ENCODE data around the gene GPBAR1. TPM values are rescaled to one million over a fixed set of nuclear protein-coding genes. Genes with fewer than 3 reads are reported as not detected.
"Not testable (repeated sequence)": the region's sequence is repeated elsewhere in the genome, so short reads cannot be mapped to it uniquely, and the experiment has no call there.

Gene GPBAR1
- total RNA-seq, 1 experiment from 2014 or later: 0.20 TPM

DNA sequence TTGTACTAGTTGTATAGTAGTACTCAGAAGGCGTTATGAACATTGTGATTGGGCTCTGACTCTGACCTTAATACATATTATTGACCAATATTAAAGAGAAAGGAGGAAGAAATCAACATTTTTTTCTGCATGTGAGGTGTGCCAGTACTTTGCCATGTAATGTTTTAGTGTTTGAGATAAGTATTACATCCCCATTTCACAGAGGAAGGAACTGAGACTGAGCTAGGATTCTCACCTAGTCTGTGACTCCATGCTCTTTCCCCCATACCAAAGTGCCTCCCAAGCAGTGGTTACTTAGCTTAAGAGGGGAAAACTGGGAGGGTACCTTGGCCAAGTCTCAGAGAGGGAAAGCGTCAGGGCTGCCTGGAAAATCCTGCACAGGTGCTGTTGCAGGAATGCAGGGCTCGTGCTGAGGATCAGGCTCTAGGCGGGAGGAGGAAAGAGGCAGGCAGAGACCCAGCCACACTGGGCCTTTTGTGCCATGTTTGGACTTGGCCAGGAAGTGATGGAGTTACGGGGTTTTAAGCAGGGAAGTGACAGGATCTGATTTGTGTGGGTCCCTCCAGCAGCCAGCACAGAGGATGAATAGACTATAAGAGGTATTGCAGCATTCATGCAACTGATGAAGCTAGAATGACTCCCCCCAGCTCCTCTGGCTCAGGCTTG is 11.2 kb downstream of the GPBAR1 start:
- Mint-ChIP-seq H3K27me3 (ENCODE audit: low read depth) (no peaks in the 10 kb centered on the region), H3K4me3 (peak overlapping the region; percentile 84), H3K36me3 (peaks cover 31% of the 10 kb centered on the region), H3K27ac (no peak overlapping the region), H3K4me1 (peaks cover 19% of the 10 kb centered on the region), H3K9me3 (no peaks in the 10 kb centered on the region)
- TF ChIP-seq CREM (CRISPR knock-in tag; IDR thresholded peaks at IDR 0.05): no peak
- no peak for TF ChIP-seq TCF7 (CRISPR knock-in tag; IDR thresholded peaks at IDR 0.05; ENCODE audit: low read depth)
- TF ChIP-seq, protein P1, sequence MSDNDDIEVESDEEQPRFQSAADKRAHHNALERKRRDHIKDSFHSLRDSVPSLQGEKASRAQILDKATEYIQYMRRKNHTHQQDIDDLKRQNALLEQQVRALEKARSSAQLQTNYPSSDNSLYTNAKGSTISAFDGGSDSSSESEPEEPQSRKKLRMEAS (CRISPR knock-in tag; IDR thresholded peaks at IDR 0.05): no peak
- TF ChIP-seq, protein P2, sequence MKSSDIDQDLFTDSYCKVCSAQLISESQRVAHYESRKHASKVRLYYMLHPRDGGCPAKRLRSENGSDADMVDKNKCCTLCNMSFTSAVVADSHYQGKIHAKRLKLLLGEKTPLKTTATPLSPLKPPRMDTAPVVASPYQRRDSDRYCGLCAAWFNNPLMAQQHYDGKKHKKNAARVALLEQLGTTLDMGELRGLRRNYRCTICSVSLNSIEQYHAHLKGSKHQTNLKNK (CRISPR knock-in tag; IDR thresholded peaks at IDR 0.05): no peak
- no peak for TF ChIP-seq NFATC4 (CRISPR knock-in tag; IDR thresholded peaks at IDR 0.05)
- no peak for TF ChIP-seq ZNF416 (CRISPR knock-in tag; IDR thresholded peaks at IDR 0.05)
- TF ChIP-seq ZNF423 (CRISPR knock-in tag; IDR thresholded peaks at IDR 0.05): no peak
- TF ChIP-seq NFYB (CRISPR knock-in tag; conservative IDR thresholded peaks at IDR 0.05; ENCODE audit: low read depth): no peak
- TF ChIP-seq, protein P3, sequence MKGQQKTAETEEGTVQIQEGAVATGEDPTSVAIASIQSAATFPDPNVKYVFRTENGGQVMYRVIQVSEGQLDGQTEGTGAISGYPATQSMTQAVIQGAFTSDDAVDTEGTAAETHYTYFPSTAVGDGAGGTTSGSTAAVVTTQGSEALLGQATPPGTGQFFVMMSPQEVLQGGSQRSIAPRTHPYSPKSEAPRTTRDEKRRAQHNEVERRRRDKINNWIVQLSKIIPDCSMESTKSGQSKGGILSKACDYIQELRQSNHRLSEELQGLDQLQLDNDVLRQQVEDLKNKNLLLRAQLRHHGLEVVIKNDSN (CRISPR knock-in tag; IDR thresholded peaks at IDR 0.05): no peak
- TF ChIP-seq, protein P4, sequence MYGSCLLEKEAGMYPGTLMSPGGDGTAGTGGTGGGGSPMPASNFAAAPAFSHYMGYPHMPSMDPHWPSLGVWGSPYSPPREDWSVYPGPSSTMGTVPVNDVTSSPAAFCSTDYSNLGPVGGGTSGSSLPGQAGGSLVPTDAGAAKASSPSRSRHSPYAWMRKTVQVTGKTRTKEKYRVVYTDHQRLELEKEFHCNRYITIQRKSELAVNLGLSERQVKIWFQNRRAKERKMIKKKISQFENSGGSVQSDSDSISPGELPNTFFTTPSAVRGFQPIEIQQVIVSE (CRISPR knock-in tag; IDR thresholded peaks at IDR 0.05; ENCODE audit: borderline replicate concordance): no peak
- no peak for TF ChIP-seq ZNF219 (CRISPR knock-in tag; IDR thresholded peaks at IDR 0.05; ENCODE audit: borderline replicate concordance)
- no peak for TF ChIP-seq ZNF121 (CRISPR knock-in tag; IDR thresholded peaks at IDR 0.05)
- ATAC-seq (no peak), DNase-seq (ENCODE audit: low spot score) (no peak)
- CTCF ChIA-PET: interaction anchor here (0.9 to 4.4 kb wide), 9 partner anchors 11 to 626 kb away, joined by 3 to 52 read pairs (median 5); partner anchors contain the start of genes CATIP and GPBAR1
- POLR2A ChIA-PET: no interaction called here

DNA sequence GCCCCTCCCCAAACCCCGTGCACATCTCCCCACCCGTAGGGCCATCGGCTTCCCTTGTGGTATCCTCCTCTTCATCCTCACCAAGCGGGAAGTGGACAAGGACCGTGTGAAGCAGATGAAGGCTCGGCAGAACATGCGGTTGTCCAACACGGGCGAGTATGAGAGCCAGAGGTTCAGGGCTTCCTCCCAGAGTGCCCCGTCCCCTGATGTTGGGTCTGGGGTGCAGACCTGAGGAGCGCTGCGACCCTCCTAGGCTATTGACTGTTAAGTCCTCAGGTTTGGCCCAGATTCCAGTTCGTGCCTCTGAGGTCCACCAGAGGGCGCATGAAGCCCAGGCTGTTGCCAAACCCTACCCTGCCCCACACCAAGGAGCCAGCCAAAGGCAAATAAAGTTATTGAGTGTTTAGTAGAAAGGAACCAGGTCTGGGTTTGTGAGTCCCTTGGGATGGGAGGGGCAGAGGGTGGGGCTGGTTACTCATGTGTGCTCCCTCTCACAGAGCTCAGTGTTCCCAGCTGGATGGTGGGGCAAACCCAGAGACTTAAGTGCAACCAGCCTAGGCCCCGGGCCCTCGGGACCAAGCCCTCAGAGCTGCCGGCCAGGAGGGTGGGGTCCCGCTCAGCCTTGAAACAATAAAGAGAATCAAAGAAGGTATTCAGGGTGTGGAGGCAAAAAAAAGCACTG is 11.9 kb downstream of the GPBAR1 start:
- H3K27me3 Mint-ChIP-seq (ENCODE audit: low read depth): no peaks in the 10 kb centered on the region
- peak overlapping the region; percentile 36 for H3K4me3 Mint-ChIP-seq
- CTCF ChIA-PET: interaction anchor here (0.6 to 4.4 kb wide), 18 partner anchors 9 to 1638 kb away, joined by 3 to 52 read pairs (median 4); partner anchors contain the start of genes CATIP, GPBAR1 and TMBIM1
- peaks cover 27% of the 10 kb centered on the region for H3K36me3 Mint-ChIP-seq
- DNase-seq (ENCODE audit: low spot score): peak; percentile 88
- peaks cover 19% of the 10 kb centered on the region for H3K4me1 Mint-ChIP-seq
- TF ChIP-seq, protein P5, sequence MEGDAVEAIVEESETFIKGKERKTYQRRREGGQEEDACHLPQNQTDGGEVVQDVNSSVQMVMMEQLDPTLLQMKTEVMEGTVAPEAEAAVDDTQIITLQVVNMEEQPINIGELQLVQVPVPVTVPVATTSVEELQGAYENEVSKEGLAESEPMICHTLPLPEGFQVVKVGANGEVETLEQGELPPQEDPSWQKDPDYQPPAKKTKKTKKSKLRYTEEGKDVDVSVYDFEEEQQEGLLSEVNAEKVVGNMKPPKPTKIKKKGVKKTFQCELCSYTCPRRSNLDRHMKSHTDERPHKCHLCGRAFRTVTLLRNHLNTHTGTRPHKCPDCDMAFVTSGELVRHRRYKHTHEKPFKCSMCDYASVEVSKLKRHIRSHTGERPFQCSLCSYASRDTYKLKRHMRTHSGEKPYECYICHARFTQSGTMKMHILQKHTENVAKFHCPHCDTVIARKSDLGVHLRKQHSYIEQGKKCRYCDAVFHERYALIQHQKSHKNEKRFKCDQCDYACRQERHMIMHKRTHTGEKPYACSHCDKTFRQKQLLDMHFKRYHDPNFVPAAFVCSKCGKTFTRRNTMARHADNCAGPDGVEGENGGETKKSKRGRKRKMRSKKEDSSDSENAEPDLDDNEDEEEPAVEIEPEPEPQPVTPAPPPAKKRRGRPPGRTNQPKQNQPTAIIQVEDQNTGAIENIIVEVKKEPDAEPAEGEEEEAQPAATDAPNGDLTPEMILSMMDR (IDR thresholded peaks at IDR 0.05): peak; percentile 83
- TF ChIP-seq, protein P6, sequence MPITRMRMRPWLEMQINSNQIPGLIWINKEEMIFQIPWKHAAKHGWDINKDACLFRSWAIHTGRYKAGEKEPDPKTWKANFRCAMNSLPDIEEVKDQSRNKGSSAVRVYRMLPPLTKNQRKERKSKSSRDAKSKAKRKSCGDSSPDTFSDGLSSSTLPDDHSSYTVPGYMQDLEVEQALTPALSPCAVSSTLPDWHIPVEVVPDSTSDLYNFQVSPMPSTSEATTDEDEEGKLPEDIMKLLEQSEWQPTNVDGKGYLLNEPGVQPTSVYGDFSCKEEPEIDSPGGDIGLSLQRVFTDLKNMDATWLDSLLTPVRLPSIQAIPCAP (CRISPR knock-in tag; IDR thresholded peaks at IDR 0.05): no peak
- TF ChIP-seq, protein P7, sequence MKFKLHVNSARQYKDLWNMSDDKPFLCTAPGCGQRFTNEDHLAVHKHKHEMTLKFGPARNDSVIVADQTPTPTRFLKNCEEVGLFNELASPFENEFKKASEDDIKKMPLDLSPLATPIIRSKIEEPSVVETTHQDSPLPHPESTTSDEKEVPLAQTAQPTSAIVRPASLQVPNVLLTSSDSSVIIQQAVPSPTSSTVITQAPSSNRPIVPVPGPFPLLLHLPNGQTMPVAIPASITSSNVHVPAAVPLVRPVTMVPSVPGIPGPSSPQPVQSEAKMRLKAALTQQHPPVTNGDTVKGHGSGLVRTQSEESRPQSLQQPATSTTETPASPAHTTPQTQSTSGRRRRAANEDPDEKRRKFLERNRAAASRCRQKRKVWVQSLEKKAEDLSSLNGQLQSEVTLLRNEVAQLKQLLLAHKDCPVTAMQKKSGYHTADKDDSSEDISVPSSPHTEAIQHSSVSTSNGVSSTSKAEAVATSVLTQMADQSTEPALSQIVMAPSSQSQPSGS (CRISPR knock-in tag; IDR thresholded peaks at IDR 0.05; ENCODE audit: borderline replicate concordance, low read depth): no peak
- TF ChIP-seq GABPB1 (CRISPR knock-in tag; IDR thresholded peaks at IDR 0.05): peak; percentile 46; the same call in 1 of the 2 replicates
- peak; percentile 30 for ATAC-seq
- no peak overlapping the region for H3K27ac Mint-ChIP-seq
- H3K9me3 Mint-ChIP-seq: no peaks in the 10 kb centered on the region
- POLR2A ChIA-PET: no interaction called here

DNA sequence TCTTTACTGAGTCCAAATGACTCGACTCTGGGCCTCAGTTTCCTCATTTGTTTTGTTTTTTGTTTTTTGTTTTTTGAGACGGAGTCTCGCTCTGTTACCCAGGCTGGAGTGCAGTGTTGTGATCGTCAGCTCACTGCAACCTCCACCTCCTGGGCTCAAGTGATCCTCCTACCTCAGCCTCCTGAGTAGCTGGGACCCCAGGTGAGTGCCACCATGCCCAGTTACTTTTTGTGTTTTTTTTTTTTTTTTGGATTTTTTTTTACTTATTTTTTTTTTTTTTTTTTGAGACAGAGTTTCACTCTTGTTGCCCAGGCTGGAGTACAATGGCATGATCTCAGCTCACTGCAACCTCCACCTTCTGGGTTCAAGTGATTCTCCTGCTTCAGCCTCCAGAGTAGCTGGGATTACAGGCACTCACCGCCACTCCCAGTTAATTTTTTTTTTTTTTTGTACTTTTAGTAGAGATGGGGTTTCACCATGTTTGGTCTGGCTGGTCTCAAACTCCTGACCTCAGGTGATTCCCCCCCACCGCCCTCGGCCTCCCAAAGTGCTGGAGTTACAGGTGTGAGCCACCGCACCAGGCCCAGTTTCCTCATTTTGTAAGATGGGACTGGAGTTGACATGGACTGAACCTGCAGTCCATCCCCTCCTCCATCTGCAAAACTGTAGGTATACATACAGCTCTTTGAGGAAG is 12.5 kb downstream of the GPBAR1 start:
- H3K4me3 Mint-ChIP-seq; DNase-seq (ENCODE audit: low spot score); ATAC-seq; H3K27me3 Mint-ChIP-seq (ENCODE audit: low read depth); H3K9me3 Mint-ChIP-seq; POLR2A ChIA-PET; H3K27ac Mint-ChIP-seq: not testable (repeated sequence)
- peaks cover 26% of the 10 kb centered on the region for H3K36me3 Mint-ChIP-seq
- H3K4me1 Mint-ChIP-seq: peaks cover 19% of the 10 kb centered on the region
- CTCF ChIA-PET: interaction anchor here (0.6 to 4.4 kb wide), 13 partner anchors 10 to 1638 kb away, joined by 3 to 52 read pairs (median 4); partner anchors contain the start of genes CATIP and TMBIM1
